ENCODE results near the gene TRIM44.

- TF ChIP-seq CTCF (conservative IDR thresholded peaks at IDR 0.05; ENCODE audit: low read depth, low read length) (no peak), EZH2 (IDR thresholded peaks at IDR 0.05; ENCODE audit: borderline replicate concordance, low read depth, low read length, poor library complexity, severe bottlenecking) (no peak)
These were observed 780 bp downstream of the TRIM44 start for GRCh38 chr11:35663408-35663702.
